Endometrial microvascular endothelial cells (primary cell): ENCODE results near the gene ARSD. TPM values are rescaled to one million over a fixed set of nuclear protein-coding genes. Genes with fewer than 3 reads are reported as not detected.

Experiments
- in situ Hi-C: cut with HindIII; loops from 2 replicates; pipeline ENCODE4 v1.10.0; 2017; ENCODE audit warnings: low sequenced_read_pairs, low pct_unique_long_range_greater_than_20kb; ENCODE audit errors: inconsistent ontology term
- total RNA-seq: library from RNA; depleted of rRNA; stranded (reverse); fragments of >200 nt; gene quantifications from one replicate; pipeline ENCODE4 v1.2.3, GENCODE V29; 2015; ENCODE audit errors: inconsistent ontology term

ARSD gene
- total RNA-seq, 1 donor from 2014 or later = 37.9 TPM

DNA sequence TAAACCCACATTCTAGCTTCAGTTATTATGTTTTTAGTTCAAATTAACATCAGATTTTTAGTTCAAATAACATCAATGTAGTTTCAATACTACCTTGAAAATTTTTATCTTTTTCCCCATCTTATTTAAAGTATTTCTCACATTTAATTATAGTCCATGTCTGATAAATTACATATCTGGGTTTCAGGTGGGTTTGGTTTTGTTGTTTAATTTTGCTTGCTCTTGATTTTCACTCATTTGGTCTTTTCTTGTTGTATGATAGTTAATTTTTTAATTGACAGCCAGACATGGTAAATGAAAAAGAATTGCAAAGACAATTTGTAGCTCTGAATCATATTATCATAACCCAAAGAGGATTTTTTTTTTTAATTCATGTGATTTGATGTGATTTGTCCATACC, 58.5 kb downstream of the ARSD start:
- in situ Hi-C loops = no loop called here

DNA sequence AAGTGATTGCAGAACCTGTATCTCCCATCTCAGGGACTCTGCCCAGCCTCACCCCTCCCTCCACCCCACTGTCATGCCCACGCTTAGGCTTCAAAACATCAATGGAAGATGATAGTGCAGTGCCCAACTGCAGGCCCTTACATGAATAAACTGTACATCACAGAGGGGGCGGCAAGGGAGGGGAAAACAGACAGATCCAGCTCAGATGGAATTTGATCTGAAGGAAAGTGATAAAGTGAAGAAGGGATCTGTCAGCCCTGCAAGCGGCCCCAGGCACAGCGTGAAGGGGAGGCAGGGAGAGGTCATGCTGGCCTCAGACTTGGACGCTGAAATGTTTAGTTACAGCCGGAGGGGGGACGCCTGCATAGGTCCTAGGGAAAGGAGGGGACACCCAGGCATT, 61.9 kb downstream of the ARSD start:
- in situ Hi-C loops = no loop called here

DNA sequence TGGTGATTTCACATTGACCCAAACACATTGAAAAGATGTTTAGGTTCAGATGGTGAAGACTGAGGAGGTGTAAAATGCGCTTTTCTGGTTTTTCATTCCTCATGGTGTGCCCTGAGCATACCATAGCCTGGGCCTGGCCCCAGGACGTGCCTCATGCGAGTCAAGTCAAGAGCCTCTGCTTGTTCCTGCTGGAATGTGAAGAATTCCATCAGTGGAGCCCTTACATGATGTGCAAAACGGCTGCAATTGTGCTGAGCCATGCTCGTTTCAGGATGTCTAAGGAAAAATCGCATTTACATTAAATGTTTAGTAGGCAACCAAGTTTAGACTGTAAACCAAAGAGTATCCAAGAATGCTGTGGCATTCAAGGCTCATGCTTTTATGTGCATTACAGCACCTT, 65.5 kb downstream of the ARSD start:
- in situ Hi-C loops = no loop called here

DNA sequence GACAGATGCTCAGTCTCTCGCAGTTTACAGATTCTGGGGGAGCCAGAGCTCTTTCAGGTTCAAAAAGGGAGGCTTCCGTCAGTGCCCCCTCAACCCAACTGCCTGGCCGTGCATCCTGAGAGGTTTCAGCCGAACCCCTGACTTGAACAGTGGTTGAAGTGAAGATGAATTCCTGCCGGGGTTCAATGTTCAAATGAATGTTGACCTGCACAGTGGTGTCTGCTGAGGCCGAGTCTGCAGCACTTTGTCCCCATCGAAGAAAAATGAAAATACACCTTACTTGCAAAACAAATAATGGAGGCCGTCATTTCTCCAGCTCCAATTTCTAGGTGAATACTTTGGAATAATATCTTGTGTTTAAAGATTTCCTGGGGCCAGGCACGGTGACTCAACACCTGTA, 66.7 kb downstream of the ARSD start:
- in situ Hi-C loops = no loop called here

DNA sequence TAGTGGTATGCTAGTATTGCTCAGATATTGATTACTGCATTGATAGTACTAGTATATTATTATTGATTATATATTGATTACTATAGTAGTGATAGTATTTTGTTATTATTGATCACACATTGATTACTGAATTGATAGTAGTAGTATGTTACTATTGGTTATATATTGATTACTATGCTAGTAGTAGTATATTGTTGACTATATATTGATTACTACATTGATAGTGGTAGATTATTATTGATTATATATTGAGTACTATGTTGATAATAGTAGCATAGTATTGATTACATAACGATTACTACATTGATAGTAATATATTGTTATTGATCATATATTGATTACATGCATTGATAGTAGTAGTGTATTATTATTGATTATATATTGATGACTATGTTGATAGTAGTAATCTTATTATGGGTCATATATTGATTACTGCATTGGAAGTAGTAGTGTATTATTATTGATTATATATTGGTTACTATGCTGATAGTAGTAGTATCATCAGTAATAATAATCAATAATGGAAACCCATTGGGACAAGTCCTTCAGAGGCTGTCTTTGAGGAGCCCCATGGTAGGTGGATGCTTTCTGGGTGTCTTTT, 69.8 kb downstream of the ARSD start:
- in situ Hi-C loops = no loop called here

GRCh38 chrX:2857566-2857965, 71.6 kb downstream of the ARSD start:
- in situ Hi-C loops = no loop called here

DNA sequence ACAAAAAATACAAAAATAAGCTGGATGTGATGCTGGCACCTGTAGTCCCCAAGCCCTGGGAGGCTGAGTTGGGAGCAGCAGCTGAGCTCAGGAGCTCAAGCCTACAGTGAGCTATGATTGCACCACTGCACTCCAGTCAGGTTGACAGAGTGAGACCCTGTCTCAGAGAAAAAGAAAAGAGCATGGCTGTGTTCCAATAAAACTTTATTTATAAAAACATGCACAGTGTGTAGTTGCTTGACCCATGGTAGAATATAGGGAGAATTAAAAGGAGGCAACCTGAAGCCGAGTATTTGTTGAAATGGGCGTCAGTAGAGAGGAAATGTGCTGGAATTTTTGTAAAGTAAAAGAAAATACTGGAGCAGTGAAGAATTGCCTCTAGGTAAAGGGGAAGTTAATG, 73.4 kb downstream of the ARSD start:
- in situ Hi-C loops = no loop called here

GRCh38 chrX:2854918-2855317, 74.2 kb downstream of the ARSD start:
- in situ Hi-C loops = no loop called here

Other genes with a start within 250 kb of the ARSD start
- 443 TPM for gene CD99, start 238.0 kb downstream of the ARSD start, total RNA-seq
- 0.19 TPM for gene XG, start 177.3 kb downstream of the ARSD start, total RNA-seq
- gene GYG2, start 100.4 kb downstream of the ARSD start, total RNA-seq = not detected
- not detected for gene ARSH, start 77.2 kb upstream of the ARSD start, total RNA-seq
- not detected for gene ARSF, start 112.1 kb upstream of the ARSD start, total RNA-seq